Ishikawa (cell line): Measurements from ENCODE around the gene INAFM2.
A peak's percentile ranks its signal among the peaks of the same experiment; 100 is the strongest.

Experiments
- CEBPB ChIP-seq: IDR thresholded peaks from 2 replicates; pipeline ENCODE4 v1.6.1; 2012
- CREB1 ChIP-seq: IDR thresholded peaks from 2 replicates; pipeline ENCODE4 v1.6.1; 2012; ENCODE audit warnings: low read depth
- EGR1 ChIP-seq: IDR thresholded peaks from 2 replicates; pipeline ENCODE4 v1.6.1; 2012
- EP300 ChIP-seq: IDR thresholded peaks from 2 replicates; pipeline ENCODE4 v1.6.1; 2012; ENCODE audit warnings: borderline replicate concordance
- FOXM1 ChIP-seq: IDR thresholded peaks from 2 replicates; pipeline ENCODE4 v1.6.1; 2012; ENCODE audit warnings: low read depth, borderline replicate concordance
- MAX ChIP-seq: IDR thresholded peaks from 2 replicates; pipeline ENCODE4 v1.6.1; 2012
- NFIC ChIP-seq: IDR thresholded peaks from 2 replicates; pipeline ENCODE4 v1.6.1; 2012
- RAD21 ChIP-seq: IDR thresholded peaks from 2 replicates; pipeline ENCODE4 v1.6.1; 2012; ENCODE audit warnings: low read depth
- REST ChIP-seq: IDR thresholded peaks from 2 replicates; pipeline ENCODE4 v1.6.1; 2012; ENCODE audit warnings: low read depth, mild to moderate bottlenecking
- TAF1 ChIP-seq: IDR thresholded peaks from 2 replicates; pipeline ENCODE4 v1.6.1; 2012; ENCODE audit warnings: low read depth, mild to moderate bottlenecking
- TCF12 ChIP-seq: IDR thresholded peaks from 2 replicates; pipeline ENCODE4 v1.6.1; 2012; ENCODE audit warnings: low read depth
- TEAD4 ChIP-seq: IDR thresholded peaks from 2 replicates; pipeline ENCODE4 v1.6.1; 2012
- YY1 ChIP-seq: IDR thresholded peaks from 2 replicates; pipeline ENCODE4 v1.6.1; 2012; ENCODE audit warnings: low read depth
- ZBTB7A ChIP-seq: IDR thresholded peaks from 2 replicates; pipeline ENCODE4 v1.6.1; 2012; ENCODE audit warnings: low read depth
- TF ChIP-seq, protein P1 (sequence below): IDR thresholded peaks from 2 replicates; pipeline ENCODE4 v1.6.1; 2012

INAFM2 gene

GRCh38 chr15:40339621-40339945, 16.1 kb downstream of the INAFM2 start:
- TF ChIP-seq TAF1 = no peak
- TF ChIP-seq TEAD4 = no peak
- TF ChIP-seq FOXM1 = no peak
- TF ChIP-seq RAD21 = peak; percentile 17; the same call in 1 of the 2 replicates
- TF ChIP-seq CREB1 = no peak

GRCh38 chr15:40340038-40340739, 16.7 kb downstream of the INAFM2 start:
- no peak for TF ChIP-seq REST
- TF ChIP-seq FOXM1 = no peak
- TF ChIP-seq TAF1 = no peak
- peak; percentile 52 for TF ChIP-seq NFIC
- TF ChIP-seq EP300 = peak; percentile 57; the same call in 1 of the 2 replicates
- no peak for TF ChIP-seq CEBPB
- no peak for TF ChIP-seq EGR1
- no peak; the same call in 1 of the 2 replicates for TF ChIP-seq ZBTB7A
- no peak for TF ChIP-seq CREB1
- peak; percentile 61 for TF ChIP-seq TCF12
- no peak for TF ChIP-seq YY1
- TF ChIP-seq RAD21 = no peak
- TF ChIP-seq, protein P1, sequence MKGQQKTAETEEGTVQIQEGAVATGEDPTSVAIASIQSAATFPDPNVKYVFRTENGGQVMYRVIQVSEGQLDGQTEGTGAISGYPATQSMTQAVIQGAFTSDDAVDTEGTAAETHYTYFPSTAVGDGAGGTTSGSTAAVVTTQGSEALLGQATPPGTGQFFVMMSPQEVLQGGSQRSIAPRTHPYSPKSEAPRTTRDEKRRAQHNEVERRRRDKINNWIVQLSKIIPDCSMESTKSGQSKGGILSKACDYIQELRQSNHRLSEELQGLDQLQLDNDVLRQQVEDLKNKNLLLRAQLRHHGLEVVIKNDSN = no peak
- TF ChIP-seq TEAD4 = no peak
- TF ChIP-seq MAX = no peak

- TF ChIP-seq TCF12 = peak; percentile 55; the same call in 1 of the 2 replicates
- TF ChIP-seq FOXM1 = no peak
- TF ChIP-seq RAD21 = peak; percentile 10; the same call in 1 of the 2 replicates
- peak; percentile 95 for TF ChIP-seq NFIC
- TF ChIP-seq EP300 = peak; percentile 65
- no peak for TF ChIP-seq EGR1
- 0 out of 2 replicates have a peak, but pooled peaks have one; percentile 18 for TF ChIP-seq YY1
- TF ChIP-seq TAF1 = peak; percentile 30; the same call in 1 of the 2 replicates
- TF ChIP-seq MAX = peak; percentile 85
- TF ChIP-seq TEAD4 = no peak
- peak; percentile 87 for TF ChIP-seq CEBPB
- no peak for TF ChIP-seq CREB1
- TF ChIP-seq ZBTB7A = no peak
- TF ChIP-seq, protein P1 = 0 out of 2 replicates have a peak, but pooled peaks have one; percentile 20
- TF ChIP-seq REST = no peak
Measured at GRCh38 chr15:40340740-40341400, 17.4 kb downstream of the INAFM2 start, which contains the start of gene CCDC9B. TSS of gene CCDC9B (minus strand) at chr15:40340939. CDS start at chr15:40340819, 120 bp downstream.

GRCh38 chr15:40342416-40343320, 19.2 kb downstream of the INAFM2 start:
- TF ChIP-seq MAX (no peak), RAD21 (no peak), EP300 (no peak), TEAD4 (no peak), REST (no peak), EGR1 (no peak), YY1 (no peak), ZBTB7A (no peak), NFIC (no peak), CREB1 (no peak), FOXM1 (no peak), TCF12 (no peak)
- TF ChIP-seq, protein P1 = no peak
